H9 (cell line): ENCODE results near the gene SRGAP1. TPM values are rescaled to one million over a fixed set of nuclear protein-coding genes. Genes with fewer than 3 reads are reported as not detected.

Experiments
- DNase-seq: peaks from one replicate; pipeline ENCODE4 v3.0.0-alpha.2; 2017
- H2AFZ ChIP-seq: one replicate; pipeline ENCODE4 v1.6.1; 2013; ENCODE audit warnings: mild to moderate bottlenecking, low read length, control low read depth, moderate library complexity
- H2AK5ac ChIP-seq: 2 replicates; pipeline ENCODE4 v1.6.1; 2013; ENCODE audit warnings: low read length, control low read depth, mixed read lengths; ENCODE audit not compliant: insufficient read length
- H2BK120ac ChIP-seq: one replicate; pipeline ENCODE4 v1.6.1; 2013; ENCODE audit warnings: low read depth, mild to moderate bottlenecking, low read length, control low read depth, inconsistent platforms; ENCODE audit not compliant: poor library complexity, severe bottlenecking
- H2BK12ac ChIP-seq: 2 replicates; pipeline ENCODE4 v1.6.1; 2013; ENCODE audit warnings: low read length, control low read depth, mixed read lengths, low read depth; ENCODE audit not compliant: insufficient read length
- H2BK15ac ChIP-seq: 2 replicates; pipeline ENCODE4 v1.6.1; 2013; ENCODE audit warnings: low read depth, low read length, control low read depth
- H2BK20ac ChIP-seq: one replicate; pipeline ENCODE4 v1.6.1; 2013; ENCODE audit warnings: low read depth, mild to moderate bottlenecking, low read length, control low read depth, inconsistent platforms; ENCODE audit not compliant: poor library complexity, severe bottlenecking
- H2BK5ac ChIP-seq: 2 replicates; pipeline ENCODE4 v1.6.1; 2013; ENCODE audit warnings: low read length, control low read depth, mixed read lengths; ENCODE audit not compliant: insufficient read length
- H3K14ac ChIP-seq: 2 replicates; pipeline ENCODE4 v1.6.1; 2013; ENCODE audit warnings: low read length, control low read depth; ENCODE audit not compliant: insufficient read depth
- H3K18ac ChIP-seq: 2 replicates; pipeline ENCODE4 v1.6.1; 2013; ENCODE audit warnings: low read depth, mild to moderate bottlenecking, mixed read lengths, low read length, control low read depth; ENCODE audit not compliant: insufficient read length
- H3K23ac ChIP-seq: 2 replicates; pipeline ENCODE4 v1.6.1; 2013; ENCODE audit warnings: low read length, control low read depth, mixed read lengths, low read depth; ENCODE audit not compliant: insufficient read length
- H3K23me2 ChIP-seq: 2 replicates; pipeline ENCODE4 v1.6.1; 2013; ENCODE audit warnings: low read depth, mild to moderate bottlenecking, mixed read lengths, low read length, control low read depth; ENCODE audit not compliant: insufficient read length, poor library complexity, severe bottlenecking
- H3K27ac ChIP-seq: 2 replicates; pipeline ENCODE4 v1.5.1; 2013; ENCODE audit warnings: low read length, control low read depth, mixed read lengths, low read depth; ENCODE audit not compliant: insufficient read length
- H3K27me3 ChIP-seq: 2 replicates; pipeline ENCODE4 v1.6.1; 2013; ENCODE audit warnings: low read length, control low read depth, inconsistent platforms; ENCODE audit not compliant: insufficient read depth
- H3K4ac ChIP-seq: 2 replicates; pipeline ENCODE4 v1.6.1; 2013; ENCODE audit warnings: low read depth, mild to moderate bottlenecking, control low read depth, inconsistent platforms, low read length, moderate library complexity
- H3K4me1 ChIP-seq: 2 replicates; pipeline ENCODE4 v1.6.1; 2013; ENCODE audit warnings: low read length, control low read depth, inconsistent platforms; ENCODE audit not compliant: insufficient read depth
- H3K4me2 ChIP-seq: 2 replicates; pipeline ENCODE4 v1.6.1; 2013; ENCODE audit warnings: low read length, control low read depth, mixed read lengths; ENCODE audit not compliant: insufficient read length, insufficient read depth
- H3K56ac ChIP-seq: 2 replicates; pipeline ENCODE4 v1.6.1; 2013; ENCODE audit warnings: low read depth, mild to moderate bottlenecking, mixed read lengths, low read length, control low read depth; ENCODE audit not compliant: insufficient read length
- H3K79me1 ChIP-seq: 2 replicates; pipeline ENCODE4 v1.6.1; 2013; ENCODE audit warnings: low read depth, mild to moderate bottlenecking, moderate library complexity, low read length, control low read depth, inconsistent platforms; ENCODE audit not compliant: insufficient read depth, poor library complexity, severe bottlenecking
- H3K79me2 ChIP-seq: 2 replicates; pipeline ENCODE4 v1.6.1; 2013; ENCODE audit warnings: low read length, control low read depth, inconsistent platforms; ENCODE audit not compliant: insufficient read depth
- H3K9ac ChIP-seq: 2 replicates; pipeline ENCODE4 v1.6.1; 2013; ENCODE audit warnings: low read length, control low read depth, mixed read lengths; ENCODE audit not compliant: insufficient read length; ENCODE audit errors: extremely low read depth
- H3K9me3 ChIP-seq: one replicate; pipeline ENCODE4 v1.6.1; 2013; ENCODE audit warnings: low read depth, low read length, inconsistent platforms; ENCODE audit not compliant: control insufficient read depth
- H3T11ph ChIP-seq: one replicate; pipeline ENCODE4 v1.6.1; 2013; ENCODE audit warnings: mild to moderate bottlenecking, low read length, control low read depth, inconsistent platforms
- H4K20me1 ChIP-seq: one replicate; pipeline ENCODE4 v1.6.1; 2013; ENCODE audit not compliant: control insufficient read depth, insufficient read length, insufficient read depth
- H4K5ac ChIP-seq: 2 replicates; pipeline ENCODE4 v1.6.1; 2013; ENCODE audit warnings: low read depth, mild to moderate bottlenecking, mixed read lengths, low read length, control low read depth; ENCODE audit not compliant: insufficient read length
- H4K8ac ChIP-seq: replicated peaks from 2 replicates; pipeline ENCODE4 v1.6.1; 2013; ENCODE audit warnings: low read length, control low read depth, mixed read lengths, low read depth; ENCODE audit not compliant: insufficient read length
- H4K91ac ChIP-seq: 2 replicates; pipeline ENCODE4 v1.6.1; 2013; ENCODE audit warnings: low read depth, mild to moderate bottlenecking, moderate library complexity, mixed read lengths, low read length, control low read depth; ENCODE audit not compliant: insufficient read length
- H3K27ac Mint-ChIP-seq, 3 experiments: 2 replicates in 2 of 3; 3 replicates in 1 of 3; pipeline ENCODE4 v1.8.0; 2020 to 2021; ENCODE audit warnings: mixed read lengths in 3 of 3, mild to moderate bottlenecking in 1 of 3, moderate library complexity in 1 of 3
- H3K27me3 Mint-ChIP-seq: 2 replicates; pipeline ENCODE4 v1.8.0; 2021; ENCODE audit warnings: low read depth, mild to moderate bottlenecking, moderate library complexity, mixed read lengths
- H3K36me3 Mint-ChIP-seq, 3 experiments: 2 replicates in 2 of 3; 3 replicates in 1 of 3; pipeline ENCODE4 v1.8.0; 2020 to 2021; ENCODE audit warnings: low read depth in 3 of 3, mixed read lengths in 3 of 3; ENCODE audit not compliant: insufficient read depth in 1 of 3
- H3K4me1 Mint-ChIP-seq, 2 experiments: 2 replicates each; pipeline ENCODE4 v1.8.0; 2020; ENCODE audit warnings: mixed read lengths in 2 of 2
- H3K4me3 Mint-ChIP-seq, 2 experiments: 2 replicates in 1 of 2; 3 replicates in 1 of 2; pipeline ENCODE4 v1.8.0; 2020 to 2021; ENCODE audit warnings: mild to moderate bottlenecking in 2 of 2, mixed read lengths in 2 of 2, moderate library complexity in 1 of 2
- H3K9me3 Mint-ChIP-seq, 2 experiments: 2 replicates in 1 of 2; 3 replicates in 1 of 2; pipeline ENCODE4 v1.8.0; 2020; ENCODE audit warnings: mild to moderate bottlenecking in 2 of 2, mixed read lengths in 2 of 2, moderate library complexity in 1 of 2
- WGBS: extraction: QIAGEN DNeasy Blood & Tissue Kit; methylation state at CpG from one replicate; pipeline ENCODE4 v1.1.7; 2013; ENCODE audit warnings: missing lambda C conversion rate, low lambda C conversion rate, mixed read lengths; ENCODE audit not compliant: insufficient read length; ENCODE audit errors: extremely low coverage; 5-methylcytosine and 5-hydroxymethylcytosine counted together
- total RNA-seq: library from RNA; stranded (reverse); gene quantifications from 2 replicates; pipeline ENCODE4 v1.2.1, GENCODE V29; 2021
- TF ChIP-seq, protein P1 (sequence below): fragments of 200-600 bp; sonication (generic); conservative IDR thresholded peaks from 3 replicates; pipeline ENCODE4 v1.8.0; 2021; ENCODE audit warnings: antibody characterized with exemption, mild to moderate bottlenecking

SRGAP1 gene
- total RNA-seq, 1 experiment from 2014 or later = 4.8 TPM

DNA sequence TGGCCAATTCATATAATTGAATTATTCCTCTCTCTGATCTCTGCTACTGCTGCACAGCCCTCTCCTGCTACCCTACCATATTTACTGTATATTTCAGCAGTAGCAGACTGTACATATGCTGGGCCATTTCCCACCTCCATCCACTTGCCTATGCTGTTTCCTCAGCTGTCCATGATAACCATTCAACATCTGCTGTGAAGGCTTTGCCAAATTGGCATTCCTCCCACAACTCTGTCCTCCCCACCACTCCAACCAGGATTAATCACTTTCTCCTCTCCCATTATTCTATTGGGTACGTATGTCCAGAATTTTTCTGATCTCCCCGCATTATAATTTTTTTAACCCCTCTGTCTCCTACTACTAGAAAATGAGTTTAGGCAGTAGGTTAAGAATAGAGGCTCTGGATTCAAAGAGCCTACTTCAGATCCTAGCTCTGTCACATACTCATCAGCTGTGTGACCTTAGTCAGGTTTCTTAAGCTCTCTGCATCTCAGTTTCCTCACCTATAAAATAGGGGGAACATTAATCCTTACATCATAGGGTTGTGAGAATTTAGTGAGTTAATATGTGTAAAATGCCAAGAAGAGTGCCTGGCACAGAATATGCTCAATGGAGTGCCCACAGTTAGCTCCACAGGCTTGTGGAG lies 254.3 kb downstream of the SRGAP1 start:
- H2BK120ac ChIP-seq = no peak overlapping the region

More for the DNA sequence above, 254.3 kb downstream of the SRGAP1 start:
- Histone ChIP-seq H3K23me2 (no peaks in the 10 kb centered on the region), H3K27ac (no peak overlapping the region), H3K79me2 (no peaks in the 10 kb centered on the region), H3K23ac (no peak overlapping the region), H2AFZ (no peak overlapping the region), H3K4ac (no peak overlapping the region), H3K14ac (no peak overlapping the region), H3K56ac (no peak overlapping the region), H3K9me3 (no peaks in the 10 kb centered on the region), H3K79me1 (no peaks in the 10 kb centered on the region), H3K18ac (no peak overlapping the region), H3K4me2 (no peak overlapping the region), H3T11ph (no peak overlapping the region), H2BK12ac (no peak overlapping the region), H3K9ac (no peak overlapping the region), H2BK20ac (no peak overlapping the region), H2AK5ac (no peak overlapping the region), H4K20me1 (no peaks in the 10 kb centered on the region), H4K5ac (no peak overlapping the region), H3K27me3 (no peaks in the 10 kb centered on the region), H4K91ac (no peak overlapping the region), H3K4me1 (no peaks in the 10 kb centered on the region), H4K8ac (no peak overlapping the region), H2BK5ac (no peak overlapping the region), H2BK15ac (no peak overlapping the region)
- Mint-ChIP-seq H3K27ac (peak overlapping the region in 2 of 3 experiments; percentile 3 to 30; a peak in 2 of 7 replicates), H3K36me3 (peaks cover 0 to 5% (median 0%) of the 10 kb centered on the region in 3 experiments; a peak in 2 of 7 replicates), H3K4me1 (no peaks in the 10 kb centered on the region), H3K27me3 (no peaks in the 10 kb centered on the region), H3K4me3 (no peak overlapping the region), H3K9me3 (no peaks in the 10 kb centered on the region)
- no CpG with 5 or more reads among the region's 2 CpGs for WGBS
- TF ChIP-seq, protein P1, sequence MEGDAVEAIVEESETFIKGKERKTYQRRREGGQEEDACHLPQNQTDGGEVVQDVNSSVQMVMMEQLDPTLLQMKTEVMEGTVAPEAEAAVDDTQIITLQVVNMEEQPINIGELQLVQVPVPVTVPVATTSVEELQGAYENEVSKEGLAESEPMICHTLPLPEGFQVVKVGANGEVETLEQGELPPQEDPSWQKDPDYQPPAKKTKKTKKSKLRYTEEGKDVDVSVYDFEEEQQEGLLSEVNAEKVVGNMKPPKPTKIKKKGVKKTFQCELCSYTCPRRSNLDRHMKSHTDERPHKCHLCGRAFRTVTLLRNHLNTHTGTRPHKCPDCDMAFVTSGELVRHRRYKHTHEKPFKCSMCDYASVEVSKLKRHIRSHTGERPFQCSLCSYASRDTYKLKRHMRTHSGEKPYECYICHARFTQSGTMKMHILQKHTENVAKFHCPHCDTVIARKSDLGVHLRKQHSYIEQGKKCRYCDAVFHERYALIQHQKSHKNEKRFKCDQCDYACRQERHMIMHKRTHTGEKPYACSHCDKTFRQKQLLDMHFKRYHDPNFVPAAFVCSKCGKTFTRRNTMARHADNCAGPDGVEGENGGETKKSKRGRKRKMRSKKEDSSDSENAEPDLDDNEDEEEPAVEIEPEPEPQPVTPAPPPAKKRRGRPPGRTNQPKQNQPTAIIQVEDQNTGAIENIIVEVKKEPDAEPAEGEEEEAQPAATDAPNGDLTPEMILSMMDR = no peak
- no peak for DNase-seq
